PC-3 (cell line): ENCODE data around the gene NECAP2. TPM values are rescaled to one million over a fixed set of nuclear protein-coding genes. Genes with fewer than 3 reads are reported as not detected.
"Not testable (repeated sequence)": the region's sequence is repeated elsewhere in the genome, so short reads cannot be mapped to it uniquely, and the experiment has no call there.

ENCODE experiments used
- ATAC-seq: fragments of 200-7000 bp; cut with Tn5 transposase; 2 replicates; pipeline ENCODE4 v1.9.1; 2020; ENCODE audit warnings: mild to moderate bottlenecking, moderate library complexity
- BruUV-seq: library from RNA; stranded (reverse); fragments of 400-500 nt; replicated peaks from 2 replicates; lab custom pipeline; 2021; lab: Mats Ljungman, UMichigan
- CTCF ChIA-PET: fragments of 300-600 bp; sonication (Branson Sonifier 250); formaldehyde crosslinking; loops from one replicate; lab custom pipeline; 2022; ENCODE audit warnings: antibody characterized with exemption; lab: Charles Lee
- POLR2A ChIA-PET: fragments of 300-600 bp; sonication (Branson Sonifier 250); formaldehyde crosslinking; loops from one replicate; lab custom pipeline; 2022; ENCODE audit warnings: antibody characterized with exemption; ENCODE audit not compliant: unreplicated experiment; lab: Charles Lee
- DNase-seq: peaks from one replicate; pipeline ENCODE4 v3.0.0-alpha.2; 2015
- H2AFZ ChIP-seq: fragments of 300-600 bp; sonication (generic); 2 replicates; pipeline ENCODE4 v1.6.0; 2016; ENCODE audit warnings: antibody characterized with exemption, low read length
- H3F3A ChIP-seq: fragments of 300-600 bp; sonication (generic); one replicate; pipeline ENCODE4 v1.6.0; 2017; ENCODE audit warnings: antibody characterized with exemption, low read length, control low read depth, mild to moderate bottlenecking; ENCODE audit not compliant: unreplicated experiment
- H3K27ac ChIP-seq: fragments of 300-600 bp; sonication (generic); 2 replicates; pipeline ENCODE4 v1.5.1; 2016; ENCODE audit warnings: mild to moderate bottlenecking, low read length
- H3K27me3 ChIP-seq: fragments of 300-600 bp; sonication (generic); 2 replicates; pipeline ENCODE4 v1.6.1; 2016; ENCODE audit warnings: low read length, mixed read lengths
- H3K36me3 ChIP-seq: fragments of 300-600 bp; sonication (generic); 2 replicates; pipeline ENCODE4 v1.6.1; 2016; ENCODE audit warnings: low read depth, mixed run types, low read length, mixed read lengths
- H3K4me1 ChIP-seq: fragments of 300-600 bp; sonication (generic); 2 replicates; pipeline ENCODE4 v1.5.1; 2016; ENCODE audit warnings: low read length; ENCODE audit not compliant: insufficient read depth
- H3K4me2 ChIP-seq: fragments of 300-600 bp; sonication (generic); 2 replicates; pipeline ENCODE4 v1.6.0; 2016; ENCODE audit warnings: low read length
- H3K4me3 ChIP-seq: fragments of 300-600 bp; sonication (generic); 2 replicates; pipeline ENCODE4 v1.5.1; 2016; ENCODE audit warnings: mild to moderate bottlenecking, low read length, mixed read lengths
- H3K79me2 ChIP-seq: fragments of 300-600 bp; sonication (generic); 2 replicates; pipeline ENCODE4 v1.6.1; 2017; ENCODE audit warnings: low read length, mixed read lengths
- H3K9ac ChIP-seq: fragments of 300-600 bp; sonication (generic); 2 replicates; pipeline ENCODE4 v1.6.0; 2016; ENCODE audit warnings: mild to moderate bottlenecking, low read length
- H3K9me2 ChIP-seq: fragments of 300-600 bp; sonication (generic); replicated peaks from 2 replicates; pipeline ENCODE4 v1.6.1; 2016; ENCODE audit warnings: mixed run types, low read length, mixed read lengths
- H3K9me3 ChIP-seq: fragments of 300-600 bp; sonication (generic); 2 replicates; pipeline ENCODE4 v1.6.1; 2016; ENCODE audit warnings: low read length, mixed read lengths
- H4K20me1 ChIP-seq: fragments of 300-600 bp; sonication (generic); 2 replicates; pipeline ENCODE4 v1.6.1; 2016; ENCODE audit warnings: low read length, mixed read lengths
- CTCF ChIP-seq: fragments of 300-600 bp; sonication (generic); conservative IDR thresholded peaks from 2 replicates; pipeline ENCODE4 v1.5.1; 2017; ENCODE audit warnings: antibody characterized with exemption, low read depth, mild to moderate bottlenecking, low read length
- EZH2 ChIP-seq: fragments of 300-600 bp; sonication (generic); IDR thresholded peaks from one replicate; pipeline ENCODE4 v1.6.1; 2017; ENCODE audit warnings: antibody characterized with exemption, mild to moderate bottlenecking, low read length; ENCODE audit not compliant: unreplicated experiment
- EZH2phosphoT487 ChIP-seq: fragments of 300-600 bp; sonication (generic); IDR thresholded peaks from 2 replicates; pipeline ENCODE4 v1.6.1; 2018; ENCODE audit warnings: mild to moderate bottlenecking, antibody characterized with exemption, low read length, borderline replicate concordance
- intact Hi-C: fragments of 100-400 bp; cut with micrococcal nuclease; formaldehyde crosslinking; loops from 2 replicates; pipeline ENCODE4 v1.9.0; 2023
- total RNA-seq: library from RNA; depleted of rRNA; stranded (reverse); fragments of >200 nt; gene quantifications from 2 replicates; pipeline ENCODE4 v1.2.3, GENCODE V29; 2014

NECAP2 gene
- total RNA-seq, 1 experiment from 2014 or later = 65.0 TPM

- POLR2A ChIA-PET = interaction anchor here (0.5 kb wide), 1 partner anchor 15 kb away, joined by 3 read pairs; no protein-coding TSS in a partner anchor
- intact Hi-C loops, H3F3A ChIP-seq, H2AFZ ChIP-seq, ATAC-seq, H3K9me3 ChIP-seq, H3K27me3 ChIP-seq, H3K27ac ChIP-seq, H3K9ac ChIP-seq, H3K36me3 ChIP-seq, H4K20me1 ChIP-seq, CTCF ChIA-PET, DNase-seq, H3K9me2 ChIP-seq, H3K4me1 ChIP-seq, H3K79me2 ChIP-seq: not testable (repeated sequence)
- TSS peak; percentile 31 for BruUV-seq
- Histone ChIP-seq H3K4me3 (peak overlapping the region; percentile 90; the same call in 1 of the 2 replicates), H3K4me2 (peak overlapping the region; percentile 100)
These were observed 57.5 kb downstream of the NECAP2 start for GRCh38 chr1:16498047-16498446.

GRCh38 chr1:16498573-16499413 lies 58.3 kb downstream of the NECAP2 start:
- Histone ChIP-seq H3K4me1 (no peaks in the 10 kb centered on the region; the same call in 1 of the 2 replicates), H3K27me3 (no peaks in the 10 kb centered on the region), H2AFZ (peak overlapping the region; percentile 100), H4K20me1 (no peaks in the 10 kb centered on the region), H3K4me3 (peak overlapping the region; percentile 90), H3K36me3 (no peaks in the 10 kb centered on the region), H3K9me3 (no peaks in the 10 kb centered on the region), H3K9ac (peak overlapping the region; percentile 63), H3K27ac (no peak overlapping the region), H3K9me2 (no peaks in the 10 kb centered on the region), H3F3A (no peaks in the 10 kb centered on the region), H3K4me2 (peak overlapping the region; percentile 100), H3K79me2 (no peaks in the 10 kb centered on the region)
- CTCF ChIA-PET = no interaction called here
- TF ChIP-seq CTCF (no peak), EZH2 (no peak), EZH2phosphoT487 (no peak)
- POLR2A ChIA-PET = interaction anchor here (0.5 kb wide), 1 partner anchor 15 kb away, joined by 3 read pairs; no protein-coding TSS in a partner anchor
- BruUV-seq = no TSS peak
- intact Hi-C loops = no loop called here
- ATAC-seq (peak; percentile 96), DNase-seq (peak; percentile 80)

- not testable (repeated sequence) for H3K4me2 ChIP-seq
These were observed 59.9 kb downstream of the NECAP2 start for GRCh38 chr1:16500466-16500865.

GRCh38 chr1:16500975-16501374 lies 60.5 kb downstream of the NECAP2 start:
- intact Hi-C loops, H3K4me1 ChIP-seq, H3K27me3 ChIP-seq, BruUV-seq, H3K4me2 ChIP-seq, H4K20me1 ChIP-seq, ATAC-seq, H3K4me3 ChIP-seq, H3F3A ChIP-seq, H3K9ac ChIP-seq, H3K27ac ChIP-seq, H2AFZ ChIP-seq, CTCF ChIA-PET, H3K79me2 ChIP-seq, POLR2A ChIA-PET, H3K9me2 ChIP-seq, H3K9me3 ChIP-seq, H3K36me3 ChIP-seq, DNase-seq: not testable (repeated sequence)

More at GRCh38 chr1:16500466-16500865, 59.9 kb downstream of the NECAP2 start:
- POLR2A ChIA-PET, H2AFZ ChIP-seq, H3K36me3 ChIP-seq, ATAC-seq, H4K20me1 ChIP-seq, H3K79me2 ChIP-seq, H3F3A ChIP-seq, BruUV-seq, H3K9ac ChIP-seq, intact Hi-C loops, CTCF ChIA-PET, DNase-seq, H3K9me3 ChIP-seq, H3K4me3 ChIP-seq, H3K4me1 ChIP-seq, H3K9me2 ChIP-seq, H3K27me3 ChIP-seq, H3K27ac ChIP-seq: not testable (repeated sequence)

- H3K27me3 ChIP-seq, H3K9ac ChIP-seq, H3K9me3 ChIP-seq, H3K4me1 ChIP-seq, intact Hi-C loops, POLR2A ChIA-PET, H3K36me3 ChIP-seq, H3F3A ChIP-seq, H3K79me2 ChIP-seq, H3K27ac ChIP-seq, H3K4me2 ChIP-seq, CTCF ChIA-PET, H2AFZ ChIP-seq, H3K4me3 ChIP-seq, BruUV-seq, DNase-seq, ATAC-seq, H3K9me2 ChIP-seq, H4K20me1 ChIP-seq: not testable (repeated sequence)
These were observed 60.9 kb downstream of the NECAP2 start for GRCh38 chr1:16501446-16501845.
